Measurements from ENCODE around the gene MB. TPM values are rescaled to one million over a fixed set of nuclear protein-coding genes. Genes with fewer than 3 reads are reported as not detected.

MB gene
- polyA plus RNA-seq, 12 donors = 98.7 to 374 (median 315) TPM; not detected in 1

- DNase-seq = no peak
These were observed 36.1 kb downstream of the MB start for GRCh38 chr22:35581023-35581413.

GRCh38 chr22:35580351-35581022 is 36.6 kb downstream of the MB start:
- no peak for DNase-seq

GRCh38 chr22:35578836-35579575 is 38.1 kb downstream of the MB start:
- DNase-seq = no peak

- DNase-seq = no peak
These were observed 39.1 kb downstream of the MB start for GRCh38 chr22:35577799-35578659.

- DNase-seq = no peak
These were observed 40.5 kb downstream of the MB start for GRCh38 chr22:35576671-35577070.

- no peak for DNase-seq
These were observed 41.9 kb downstream of the MB start for GRCh38 chr22:35575116-35575748.

GRCh38 chr22:35572556-35572955 is 44.6 kb downstream of the MB start:
- DNase-seq = no peak

GRCh38 chr22:35570686-35571194 is 46.4 kb downstream of the MB start:
- DNase-seq = no peak

- no peak for DNase-seq
These were observed 47.2 kb downstream of the MB start for GRCh38 chr22:35569916-35570315.

- DNase-seq = no peak
These were observed 48.1 kb downstream of the MB start for GRCh38 chr22:35568751-35569739.

GRCh38 chr22:35567351-35568141 is 49.6 kb downstream of the MB start:
- peak; percentile 24 for DNase-seq

- DNase-seq = no peak
These were observed 51.9 kb downstream of the MB start for GRCh38 chr22:35564975-35565867.

GRCh38 chr22:35563211-35563610 is 53.9 kb downstream of the MB start:
- DNase-seq = no peak

- DNase-seq = no peak
These were observed 55.2 kb downstream of the MB start for GRCh38 chr22:35561796-35562526.

- DNase-seq = no peak
These were observed 56.3 kb downstream of the MB start for GRCh38 chr22:35560824-35561223.

- no peak for DNase-seq
These were observed 56.8 kb downstream of the MB start for GRCh38 chr22:35560366-35560765.

- DNase-seq = no peak
These were observed 57.6 kb downstream of the MB start for GRCh38 chr22:35559354-35560005.

All from muscle of arm (tissue), 12 donors.